GM18517 (cell line): ENCODE measurements around the gene ATG13.
"Not testable (repeated sequence)": the region's sequence is repeated elsewhere in the genome, so short reads cannot be mapped to it uniquely, and the experiment has no call there.

Source experiments
- ATAC-seq: cut with Tn5 transposase; IDR thresholded peaks from one replicate; pipeline ENCODE4 v1.9.1; 2021; ENCODE audit warnings: mild to moderate bottlenecking, moderate library complexity; ENCODE audit not compliant: unreplicated experiment

The ATG13 gene

DNA sequence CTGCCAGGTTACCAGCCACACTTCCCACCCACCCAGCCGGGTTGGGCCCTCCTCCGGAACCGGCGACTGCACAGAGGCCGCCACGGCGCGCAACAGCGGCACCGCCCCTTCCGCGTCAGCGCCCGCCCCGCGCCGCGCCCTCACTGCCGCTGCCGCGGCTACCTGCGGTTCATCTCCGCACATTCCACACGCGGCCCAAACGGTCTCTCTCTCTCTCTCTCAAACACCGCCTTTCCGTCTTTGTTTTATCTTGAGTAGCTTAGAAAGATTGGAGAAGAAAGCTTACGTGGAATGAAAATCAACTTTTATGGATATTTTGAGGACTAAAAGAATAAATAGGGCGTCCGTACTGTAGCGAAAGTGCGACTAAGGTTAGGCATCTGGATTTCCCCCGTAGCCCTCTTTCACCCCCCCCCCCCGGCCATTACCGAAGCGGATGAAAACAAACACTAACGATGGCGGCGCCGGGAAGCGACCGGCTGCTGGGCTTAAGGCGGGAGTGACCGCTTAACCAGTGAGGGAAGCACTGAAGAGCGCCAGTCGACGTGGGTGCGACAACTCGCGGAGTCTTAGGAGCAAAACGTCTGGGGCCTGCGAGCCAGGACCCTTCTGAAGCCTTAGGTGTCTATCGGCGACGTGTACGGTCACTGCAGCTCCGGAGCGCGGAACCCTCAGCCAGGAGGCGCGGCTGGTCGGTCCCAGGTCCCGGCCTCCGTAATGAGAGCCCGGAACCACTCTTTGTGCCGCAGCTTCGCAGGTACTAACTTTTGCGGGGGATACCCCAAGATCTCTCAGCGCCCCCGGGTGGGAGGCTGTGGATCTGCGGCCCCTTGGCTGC lies at the start of gene ATG13, which contains the start of gene HARBI1:
Gene ATG13 (plus strand): TSS at position 420 of the 838 bp plus-strand sequence. CDS start 26,739 bp downstream, outside the sequence.
Gene HARBI1 (minus strand): TSS at position 94 of the 838 bp plus-strand sequence. CDS start 990 bp downstream, outside the sequence.
- ATAC-seq, result peak; percentile 90

DNA sequence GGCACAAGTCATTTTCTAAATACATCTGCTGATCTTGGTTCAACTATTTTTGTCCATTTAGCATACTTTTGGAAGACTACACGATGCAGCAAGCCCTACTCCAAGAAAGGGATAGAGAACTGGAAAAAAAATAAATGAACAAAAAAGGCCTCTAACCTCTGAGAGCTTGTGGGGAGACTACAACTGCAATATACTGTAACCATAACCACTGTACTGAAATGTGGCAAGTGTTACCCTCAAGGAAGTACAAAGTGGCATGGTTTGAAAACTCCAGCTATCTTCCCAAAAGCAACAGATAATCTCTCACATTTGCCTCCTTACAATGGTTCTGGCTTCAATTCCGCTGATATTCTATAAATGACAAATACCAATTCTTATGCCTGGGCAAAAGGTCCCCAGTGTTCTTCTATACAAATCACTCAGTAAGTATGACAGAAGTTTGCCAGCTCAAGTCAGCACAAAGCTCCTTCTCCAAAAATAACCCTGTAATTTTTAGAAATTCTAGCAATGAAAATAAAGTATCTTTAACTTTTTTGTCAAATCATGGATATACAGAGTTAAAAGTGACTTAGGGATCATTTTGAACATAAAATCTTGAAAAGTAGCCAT lies 46.5 kb upstream of the ATG13 start:
- ATAC-seq, result no peak

DNA sequence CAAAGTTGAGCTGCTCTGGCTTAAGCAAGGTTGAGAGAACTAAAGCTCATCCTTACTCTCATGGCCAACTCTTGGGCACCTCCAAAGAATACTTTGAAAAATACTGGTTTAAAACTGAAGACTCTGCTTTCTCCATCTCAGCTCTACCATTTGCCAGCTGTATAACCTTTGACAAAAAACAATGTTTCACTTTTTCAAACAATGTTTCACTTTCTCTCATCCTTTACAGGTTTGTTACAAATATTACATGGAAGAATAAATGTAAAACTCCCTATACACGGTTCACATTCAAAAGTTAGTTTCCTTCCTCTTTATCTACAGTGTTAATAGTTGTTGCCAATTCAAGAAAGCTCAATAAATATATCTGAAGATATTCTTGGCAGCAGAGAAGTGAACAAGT lies 42.7 kb upstream of the ATG13 start:
- no peak for ATAC-seq

DNA sequence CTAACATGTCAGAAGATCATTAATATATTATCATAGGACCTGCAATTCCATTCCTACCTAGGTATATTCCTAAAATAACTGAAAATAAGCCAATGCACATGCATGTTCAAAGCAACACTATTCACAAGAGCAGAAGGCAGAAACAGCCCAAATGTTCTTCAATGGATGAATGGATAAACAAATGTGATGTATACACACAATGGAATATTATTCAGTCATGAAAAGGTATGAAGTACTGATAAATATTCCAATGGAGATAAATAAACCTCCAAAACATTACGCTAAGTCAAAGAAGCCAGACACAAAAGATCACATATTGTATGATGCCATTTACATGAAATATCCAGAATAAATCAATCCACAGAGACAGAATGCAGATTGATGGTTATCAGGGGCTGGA lies 40.3 kb upstream of the ATG13 start:
- ATAC-seq, result no peak

DNA sequence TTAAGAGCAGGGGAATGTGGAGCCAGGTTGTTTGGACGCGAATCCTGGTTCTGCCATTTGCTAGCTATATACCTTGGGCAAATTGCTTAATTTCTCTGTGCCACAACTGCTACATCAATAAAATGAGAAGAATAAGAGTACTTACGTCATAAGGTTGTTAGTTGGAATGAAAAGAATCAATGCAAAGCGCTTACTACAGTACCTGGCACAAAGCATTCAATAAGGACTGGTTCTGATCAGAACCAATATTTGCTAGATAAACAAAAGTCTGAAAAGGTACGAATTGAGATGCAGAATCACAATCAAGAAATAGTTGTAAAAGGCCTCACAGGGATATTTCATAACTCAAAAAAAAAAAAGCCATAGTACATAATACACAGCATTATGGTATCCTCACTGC lies 34.8 kb upstream of the ATG13 start:
- no peak for ATAC-seq

DNA sequence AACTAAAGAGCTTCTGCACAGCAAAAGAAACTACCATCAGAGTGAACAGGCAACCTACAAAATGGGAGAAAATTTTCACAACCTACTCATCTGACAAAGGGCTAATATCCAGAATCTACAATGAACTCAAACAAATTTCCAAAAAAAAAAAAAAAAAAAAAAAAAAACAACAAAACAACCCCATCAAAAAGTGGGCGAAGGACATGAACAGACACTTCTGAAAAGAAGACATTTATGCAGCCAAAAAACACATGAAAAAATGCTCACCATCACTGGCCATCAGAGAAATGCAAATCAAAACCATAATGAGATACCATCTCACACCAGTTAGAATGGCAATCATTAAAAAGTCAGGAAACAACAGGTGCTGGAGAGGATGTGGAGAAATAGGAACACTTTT lies 33.8 kb upstream of the ATG13 start:
- not testable (repeated sequence) for ATAC-seq

DNA sequence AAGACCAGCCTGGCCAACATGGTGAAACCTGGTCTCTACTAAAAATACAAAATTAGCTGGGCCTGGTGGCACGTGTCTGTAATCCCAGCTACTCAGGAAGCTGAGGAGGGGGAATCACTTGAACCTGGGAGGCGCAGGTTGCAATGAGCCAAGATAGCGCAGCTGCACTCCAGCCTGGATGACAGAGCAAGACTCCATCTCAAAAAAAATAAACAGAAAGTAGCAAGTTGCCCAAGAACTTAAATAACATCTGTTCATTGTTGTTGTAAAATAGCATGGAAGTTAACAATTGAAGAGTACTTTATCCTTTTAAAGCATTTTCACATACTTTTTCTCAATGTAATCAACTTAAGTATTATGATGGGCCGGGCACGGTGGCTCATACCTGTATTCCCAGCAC lies 29.2 kb upstream of the ATG13 start:
- ATAC-seq, result no peak

DNA sequence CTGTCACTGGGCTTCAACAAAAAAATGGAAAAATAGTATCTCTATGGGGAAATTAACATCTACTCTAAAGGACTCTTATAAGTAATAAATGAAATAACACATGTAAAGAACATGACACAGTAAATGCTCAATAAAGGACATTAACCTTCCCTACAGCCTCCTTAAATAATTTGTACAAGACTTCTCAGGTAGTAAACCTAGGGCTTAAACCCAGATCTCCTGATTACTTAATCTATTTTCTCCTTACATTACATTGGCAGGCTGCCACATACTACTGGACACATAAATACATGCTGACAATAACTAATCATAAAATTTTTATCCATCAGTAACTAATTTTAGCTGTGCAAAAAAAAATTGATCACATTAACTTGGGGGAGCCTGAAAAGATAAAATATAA lies 28.4 kb upstream of the ATG13 start:
- ATAC-seq, result no peak

DNA sequence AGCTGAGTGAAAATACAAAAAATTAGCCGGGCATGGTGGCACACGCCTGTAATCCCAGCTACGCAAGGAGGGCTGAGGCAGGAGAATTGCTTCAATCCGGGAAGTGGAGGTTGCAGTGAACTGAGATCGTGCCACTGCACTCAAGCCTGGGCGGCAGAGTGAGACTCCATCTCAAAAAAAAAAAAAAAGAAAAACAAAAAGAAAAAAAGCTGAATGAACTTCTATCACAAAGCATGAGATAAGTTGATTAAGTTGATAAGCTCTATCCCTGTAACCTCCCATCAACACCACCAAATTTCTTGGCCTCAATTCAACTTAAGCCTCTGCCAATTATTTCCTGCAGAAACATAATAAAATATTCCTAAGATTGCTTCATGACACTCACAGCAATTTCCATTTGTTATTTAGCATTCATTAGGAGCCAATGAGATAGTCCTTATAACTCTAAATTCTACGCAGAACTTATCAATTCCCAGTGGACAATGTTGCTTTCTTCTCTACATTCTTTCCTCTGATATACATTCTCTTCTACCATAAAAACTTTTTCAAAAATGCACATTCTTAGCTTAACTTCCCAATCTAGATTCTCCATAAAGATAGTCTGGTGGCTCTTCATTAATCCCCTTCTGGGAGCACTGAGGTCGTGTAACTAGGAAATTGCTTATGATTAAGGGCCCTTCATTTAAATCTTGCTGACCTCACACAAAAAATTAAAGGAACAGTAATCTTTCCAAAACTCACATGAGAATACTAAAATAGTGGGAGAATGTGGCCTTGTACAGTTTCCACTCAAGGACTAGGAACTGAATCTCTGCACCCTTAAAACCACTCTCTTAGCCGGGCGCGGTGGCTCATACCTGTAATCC lies 26.4 kb upstream of the ATG13 start:
- ATAC-seq, result no peak

DNA sequence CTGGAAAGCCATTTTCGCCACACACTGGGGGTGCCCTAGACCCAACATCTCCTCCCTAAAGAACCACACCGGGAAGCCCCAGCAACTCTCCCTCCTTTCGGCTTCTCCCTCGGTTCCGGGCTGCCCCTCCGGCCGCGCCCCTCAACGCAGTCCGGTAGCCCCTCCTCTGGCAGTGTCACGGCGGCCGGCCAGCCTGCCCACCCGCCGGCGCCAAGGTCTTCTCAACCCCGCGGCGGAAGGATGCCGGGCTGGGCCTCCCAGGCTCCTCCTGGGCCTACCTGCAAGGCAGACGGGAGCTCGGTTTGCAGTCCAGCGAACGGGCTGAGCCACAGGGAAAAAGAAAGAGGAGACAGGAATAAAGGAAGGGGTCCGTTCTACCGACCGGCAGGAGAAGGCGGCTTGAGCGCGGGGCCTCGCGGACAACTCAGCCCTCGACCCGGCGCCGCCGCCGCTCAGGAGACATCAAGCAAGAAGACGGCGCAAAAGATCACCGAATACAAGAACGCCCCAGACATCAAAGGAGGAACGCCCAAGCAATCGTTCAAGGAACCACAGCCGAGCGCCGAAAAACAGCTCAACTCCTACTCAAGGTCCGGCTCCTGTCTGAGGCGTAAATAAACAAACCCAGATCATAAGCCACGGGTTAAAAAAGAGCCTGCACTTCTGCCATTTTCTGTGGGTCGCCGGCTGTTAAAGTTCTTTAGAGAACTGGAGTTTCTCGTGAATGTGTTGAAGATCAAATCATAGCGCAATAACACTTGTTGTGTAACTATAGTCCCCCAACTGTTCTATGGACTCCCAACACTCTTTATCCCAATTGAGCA lies 23.6 kb upstream of the ATG13 start, which contains the start of gene AMBRA1:
Gene AMBRA1 (minus strand): TSS at position 474 of the 824 bp plus-strand sequence. CDS start 45,643 bp downstream, outside the sequence.
- peak; percentile 89 for ATAC-seq

DNA sequence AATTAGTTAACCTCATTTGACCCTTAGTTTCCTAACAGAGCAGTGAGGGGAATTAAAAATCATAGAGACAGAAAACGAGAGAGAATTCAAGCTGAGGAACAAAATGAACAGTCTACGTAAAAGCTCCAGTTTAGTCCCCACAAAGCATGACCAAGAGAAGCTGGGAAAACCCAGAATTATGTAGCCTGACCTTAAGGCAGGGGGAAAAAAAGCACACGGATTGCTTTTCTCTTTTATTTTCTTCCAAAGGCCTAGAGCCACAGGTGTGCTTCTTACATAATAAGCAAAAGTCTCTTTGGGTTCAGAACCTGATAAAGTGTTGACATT lies 23.0 kb upstream of the ATG13 start:
- ATAC-seq, result no peak

DNA sequence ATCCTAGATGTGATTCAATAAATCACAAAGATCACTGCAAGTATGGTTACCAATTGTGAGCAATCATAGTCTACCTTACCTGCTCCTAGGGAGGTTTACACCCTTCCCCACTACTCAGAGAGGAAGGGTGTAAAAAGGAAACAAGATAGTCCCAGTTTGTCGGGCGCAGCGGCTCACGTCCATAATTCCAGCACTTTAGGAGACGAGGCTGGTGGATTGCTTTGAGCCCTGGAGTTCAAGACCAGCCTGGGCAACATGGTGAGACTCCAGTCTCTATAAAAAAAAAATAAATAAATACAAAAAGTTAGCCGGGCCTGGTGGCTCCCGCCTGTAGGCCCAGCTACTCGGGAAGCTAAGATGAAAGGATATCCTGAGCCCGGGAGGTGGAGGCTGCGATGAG lies 22.6 kb upstream of the ATG13 start:
- no peak for ATAC-seq

DNA sequence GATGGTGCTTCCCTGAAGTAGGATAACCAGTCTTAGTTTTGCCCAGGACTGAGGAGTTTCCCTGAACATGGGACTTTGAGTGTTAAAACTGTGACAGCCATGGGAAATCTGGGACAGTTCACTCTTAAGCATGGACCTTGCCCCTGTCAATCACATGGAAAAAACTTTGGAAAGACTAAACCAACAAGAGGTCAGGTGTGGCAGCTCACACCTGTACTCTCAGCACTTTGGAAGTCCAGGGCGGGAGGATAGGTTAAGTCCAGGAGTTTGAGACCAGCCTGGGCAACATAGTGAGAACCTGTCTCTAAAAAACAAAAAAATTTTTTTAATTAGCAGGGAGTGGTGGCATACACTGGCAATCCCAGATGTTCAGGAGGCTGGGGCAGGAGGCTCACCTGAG lies 20.2 kb upstream of the ATG13 start:
- no peak for ATAC-seq

DNA sequence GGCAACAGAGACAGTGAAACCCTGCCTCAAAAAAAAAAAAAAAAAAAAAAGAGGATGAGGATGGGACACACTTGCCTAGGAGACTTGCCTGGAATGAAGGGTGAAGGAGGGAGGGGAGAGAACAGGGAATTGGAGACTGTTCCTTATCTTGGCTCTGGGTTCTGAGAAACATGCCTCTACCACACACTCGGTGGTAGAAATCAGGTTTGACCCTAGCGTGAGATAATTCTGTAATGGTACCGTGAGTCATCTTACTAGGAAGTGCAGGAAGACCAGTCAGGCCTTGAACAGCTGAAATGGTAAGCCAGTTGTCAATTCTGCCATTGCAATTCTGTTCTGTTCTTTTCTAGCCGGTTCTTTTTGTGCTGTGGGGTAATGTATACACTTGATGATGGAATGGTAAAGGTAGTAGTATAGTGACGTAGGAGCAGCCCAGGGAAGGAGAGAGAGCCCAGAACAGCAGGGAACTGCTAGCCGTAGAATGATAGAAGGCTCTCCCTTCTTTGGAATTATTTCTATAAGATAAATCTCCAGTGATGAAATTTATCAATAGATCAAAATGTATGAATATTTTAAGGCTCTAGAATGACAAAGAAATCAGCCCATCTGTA lies 19.6 kb upstream of the ATG13 start:
- no peak for ATAC-seq

DNA sequence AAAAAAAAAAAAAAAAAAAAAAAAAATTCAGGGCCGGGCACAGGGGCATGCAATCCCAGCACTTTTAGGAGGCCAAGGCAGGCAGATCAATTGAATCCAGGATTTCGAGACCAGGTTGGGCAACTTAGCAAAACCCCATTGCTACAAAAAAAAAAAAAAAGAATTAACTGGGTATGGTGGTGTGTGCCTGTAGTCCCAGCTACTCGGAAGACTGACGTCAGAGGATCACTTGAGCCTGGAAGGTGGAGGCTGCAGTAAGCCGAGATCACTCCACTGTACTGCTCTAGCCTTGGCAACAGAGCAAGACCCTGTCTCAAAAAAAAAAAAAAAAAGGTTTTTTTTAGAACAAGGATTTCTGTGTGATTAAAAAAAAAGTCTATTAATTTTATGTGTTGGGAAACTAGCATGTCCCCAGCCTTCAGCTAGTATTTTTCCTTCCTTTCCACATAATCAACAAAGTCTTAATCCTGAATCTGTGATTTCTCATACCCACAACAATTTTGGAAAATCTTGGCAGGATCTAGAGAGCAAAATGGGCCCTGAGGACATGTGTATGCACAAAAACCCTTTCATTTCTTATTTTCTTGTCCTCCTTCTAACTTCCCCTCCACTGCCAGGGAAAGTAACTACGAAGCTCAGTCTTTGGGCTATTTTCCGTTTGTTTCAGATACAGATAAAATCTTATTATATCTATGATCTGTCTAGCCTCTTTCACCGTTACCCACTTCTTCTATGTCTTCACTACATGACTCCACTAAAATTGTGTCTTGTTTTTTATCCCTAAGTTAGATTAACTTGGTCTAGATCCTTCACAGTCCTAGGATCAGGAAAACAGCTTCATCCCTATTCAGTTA lies 17.8 kb upstream of the ATG13 start:
- ATAC-seq, result no peak

DNA sequence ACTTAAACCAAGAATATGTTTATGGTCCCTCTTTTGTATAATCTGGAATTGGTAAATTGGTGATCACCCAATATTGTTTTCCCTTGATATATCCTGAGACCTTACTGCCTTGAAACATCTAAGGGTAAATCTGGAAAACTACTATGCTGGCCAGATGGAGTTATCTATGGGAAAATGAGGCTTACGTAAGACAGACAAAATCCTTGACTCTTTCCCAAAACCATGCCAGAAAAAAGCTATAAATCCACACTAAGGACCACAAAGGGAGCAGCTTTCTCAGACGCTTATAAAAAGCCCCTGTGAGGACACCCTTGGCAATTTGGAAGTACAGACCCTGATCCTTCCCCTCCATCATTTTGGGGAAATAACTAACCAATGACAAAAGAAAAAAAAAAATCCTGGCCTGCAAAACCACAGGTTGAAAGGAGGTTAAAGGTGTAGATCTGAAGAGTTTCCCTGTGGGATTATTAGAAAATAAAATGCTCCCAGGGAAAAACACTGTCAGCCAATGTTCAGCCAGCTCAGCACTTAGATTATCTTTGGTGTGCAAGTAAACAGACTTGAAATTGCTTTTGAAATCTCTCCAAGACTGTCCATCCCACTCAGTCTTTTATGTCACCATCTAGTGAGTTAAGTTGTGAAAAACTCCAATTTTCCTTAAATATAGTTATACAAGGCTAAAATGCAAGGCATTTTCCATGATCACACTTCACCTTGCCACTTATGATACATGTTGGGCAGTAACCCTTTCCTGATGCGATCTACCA lies 17.0 kb upstream of the ATG13 start:
- ATAC-seq, result no peak

DNA sequence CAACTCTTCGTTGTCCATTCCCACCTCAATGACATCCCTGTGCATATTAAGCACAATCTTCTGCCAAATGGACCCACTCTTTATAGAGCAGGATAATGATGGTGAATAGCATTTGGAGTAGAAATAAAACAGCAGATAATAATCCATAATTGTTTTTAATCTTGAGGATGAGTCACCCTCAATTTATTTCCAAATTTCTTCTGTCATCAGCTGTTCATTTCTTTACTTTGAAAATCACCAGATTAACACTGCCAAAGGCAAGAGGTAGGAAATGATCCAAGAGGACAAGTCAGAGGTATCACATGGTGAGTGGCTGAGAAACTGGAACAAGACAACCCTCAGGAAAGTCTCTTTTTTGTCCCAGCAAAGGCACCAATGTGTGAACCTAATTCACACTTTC lies 16.2 kb upstream of the ATG13 start:
- ATAC-seq, result no peak

DNA sequence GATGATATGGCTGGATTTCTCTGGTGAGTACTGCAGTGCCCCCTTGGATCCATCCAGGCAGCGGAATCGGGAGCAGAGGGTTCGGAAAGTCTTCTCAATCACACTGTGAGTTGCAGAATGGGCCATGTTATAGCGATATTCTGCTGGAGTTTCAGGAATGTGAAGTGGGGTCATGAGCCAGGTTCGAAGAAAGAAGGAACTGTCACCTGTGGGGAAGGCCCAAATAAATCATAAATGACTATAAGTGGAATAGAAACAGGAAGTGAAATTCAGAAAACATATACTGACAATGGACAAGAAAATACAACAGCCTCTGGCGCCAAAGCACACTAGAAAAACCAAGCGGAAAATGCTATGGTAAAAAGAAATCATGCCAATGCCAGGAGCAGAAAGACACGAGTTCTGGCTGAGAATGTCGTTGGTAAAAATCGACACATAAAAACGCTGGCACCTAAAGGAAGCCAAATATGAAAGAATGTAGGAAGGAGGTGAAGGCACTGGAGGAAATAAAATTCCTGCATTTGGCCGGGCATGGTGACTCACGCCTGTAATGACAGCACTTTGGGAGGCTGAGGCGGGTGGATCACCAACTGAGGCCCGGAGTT lies 13.5 kb upstream of the ATG13 start:
- no peak for ATAC-seq
